Endometrium (tissue), 2 donors: Measurements from ENCODE around the gene TAF8.

Source experiments
- FAIRE-seq: peaks from 2 replicates; lab custom pipeline; 2012; peaks lifted over from hg19 to GRCh38; lab: Jason Lieb, UNC
- donor health status: control.
- donor health status: control.

TAF8 gene

DNA sequence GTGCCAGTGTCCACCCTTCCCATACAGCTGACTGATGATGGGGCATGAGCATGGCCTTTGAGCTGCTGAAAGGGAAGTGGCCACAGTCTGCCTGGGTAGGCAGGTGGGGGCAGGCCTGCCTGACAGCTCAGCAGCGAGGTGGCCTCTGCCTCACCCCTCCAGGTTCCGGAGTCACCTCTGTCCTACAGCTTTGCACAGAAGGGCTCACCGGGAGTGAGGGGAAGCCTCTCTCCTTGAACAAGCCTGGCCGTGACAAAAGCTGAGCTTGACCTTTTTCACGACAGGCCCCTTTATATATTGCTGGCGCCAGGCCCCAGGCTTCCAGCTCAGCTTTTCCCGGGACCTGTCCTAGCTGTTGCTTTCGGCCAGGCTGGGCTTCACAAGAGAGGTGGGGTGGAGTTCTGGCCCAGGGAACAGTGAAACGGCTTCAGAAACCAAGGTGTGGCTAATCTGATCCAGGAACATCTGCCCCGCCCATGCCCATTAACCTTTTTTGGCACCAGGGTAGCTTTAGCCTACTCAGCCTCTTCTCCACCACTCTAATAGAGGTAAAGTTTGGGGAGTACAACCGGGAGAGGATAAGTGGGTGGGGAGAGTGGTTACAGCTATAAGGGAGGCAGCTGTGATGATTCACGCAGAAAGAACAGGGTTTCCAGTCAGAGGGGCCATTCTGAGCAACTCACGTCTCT is 49.2 kb downstream of the TAF8 start:
- FAIRE-seq: no peak

DNA sequence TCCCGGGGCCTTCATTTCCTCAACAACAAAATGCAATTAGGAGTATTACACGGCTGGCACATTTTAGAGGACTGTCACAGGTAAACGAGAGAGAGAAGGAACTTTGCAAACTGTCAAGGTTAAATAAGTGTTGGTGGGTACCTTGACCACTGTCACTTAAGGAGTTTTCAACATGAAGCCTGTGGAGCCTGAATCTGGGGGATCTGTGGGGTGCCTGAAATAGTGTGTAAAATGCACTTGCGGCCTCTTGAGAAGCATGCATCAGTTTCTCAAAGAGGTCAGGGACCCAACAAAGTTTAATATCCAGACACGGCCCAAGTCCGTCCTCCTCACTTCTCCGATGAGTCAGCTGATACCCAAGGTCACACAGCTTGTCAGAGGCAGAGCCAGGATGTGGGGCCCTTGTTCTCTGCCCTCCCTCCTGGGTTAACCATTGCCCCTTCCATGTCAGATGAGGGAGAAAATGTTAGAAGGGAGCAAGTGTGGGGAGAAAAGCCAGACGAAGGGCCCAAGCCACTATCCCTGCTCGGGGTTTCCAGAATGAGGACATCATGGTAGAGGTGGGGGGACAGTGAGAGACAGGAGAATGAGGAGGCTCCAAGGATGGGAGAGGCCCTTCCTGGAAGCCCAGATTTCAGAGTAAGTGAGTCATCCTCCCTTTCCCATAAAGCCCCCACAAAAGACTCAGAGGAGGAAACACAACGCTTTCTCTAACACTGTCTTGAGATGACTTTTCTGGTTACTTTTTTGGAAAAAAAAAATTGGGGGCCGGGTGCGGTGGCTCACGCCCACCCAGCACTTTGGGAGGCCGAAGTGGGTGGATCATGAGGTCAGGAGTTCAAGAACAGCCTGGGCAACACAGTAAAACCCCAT is 49.9 kb downstream of the TAF8 start:
- no peak for FAIRE-seq

DNA sequence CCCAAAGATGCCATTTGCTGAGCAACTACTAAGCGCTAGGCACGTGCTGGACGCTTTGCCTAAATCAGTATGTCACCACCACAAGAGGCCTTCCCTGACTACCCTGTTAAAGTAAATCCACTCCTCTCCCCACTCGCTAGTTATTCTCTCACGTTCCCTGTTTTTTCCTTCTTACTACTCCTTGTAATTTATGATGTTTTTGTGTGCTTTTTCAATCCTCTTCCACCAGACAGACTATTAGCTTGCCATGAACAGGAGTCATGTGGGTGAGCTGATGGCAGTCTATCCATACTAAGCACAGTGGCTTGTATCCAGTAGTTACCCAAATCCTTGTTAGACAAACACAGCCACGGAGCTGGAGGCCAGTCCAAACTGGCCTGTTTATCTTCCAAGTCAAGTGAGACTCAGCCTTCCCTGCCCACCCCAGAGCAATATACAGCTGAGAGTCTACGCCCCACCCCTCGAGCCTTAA is 50.9 kb downstream of the TAF8 start:
- FAIRE-seq: no peak

DNA sequence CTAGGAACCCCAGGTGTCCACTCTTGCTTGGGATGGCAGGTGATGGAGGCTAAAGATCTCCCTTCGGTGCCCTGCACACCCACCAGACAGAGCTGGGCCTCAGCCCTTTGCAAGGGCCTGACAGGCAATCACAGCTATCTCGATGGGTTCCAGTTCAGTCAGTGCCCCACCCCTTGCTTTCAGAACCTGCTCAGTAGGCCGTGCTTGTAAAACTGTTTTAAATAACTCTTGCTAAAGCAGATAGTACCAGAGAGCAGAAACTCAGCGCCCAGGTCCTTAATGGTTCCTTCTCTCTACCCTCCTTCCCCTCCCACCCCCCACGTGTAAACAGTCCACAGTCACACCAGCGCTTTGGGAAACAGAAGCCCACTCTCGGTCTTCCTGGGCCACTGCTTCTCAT is 52.9 kb downstream of the TAF8 start:
- FAIRE-seq: no peak

DNA sequence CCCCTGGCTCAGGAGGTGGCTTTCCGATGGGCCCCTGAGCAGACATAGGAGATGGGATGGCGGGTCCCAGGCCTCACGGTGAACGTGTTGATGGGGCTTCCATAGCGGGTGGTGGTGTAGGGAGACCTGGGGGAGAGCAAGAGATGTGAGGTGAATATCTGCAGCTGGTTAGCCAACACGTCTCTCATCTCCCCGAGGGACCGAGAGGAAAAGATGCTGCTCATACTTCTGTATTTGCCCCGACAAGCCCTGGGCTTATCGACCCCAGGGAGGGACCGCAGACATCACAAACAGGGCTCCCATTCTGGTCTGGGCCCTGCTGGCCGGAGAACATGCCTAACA is 53.4 kb downstream of the TAF8 start:
- no peak for FAIRE-seq

DNA sequence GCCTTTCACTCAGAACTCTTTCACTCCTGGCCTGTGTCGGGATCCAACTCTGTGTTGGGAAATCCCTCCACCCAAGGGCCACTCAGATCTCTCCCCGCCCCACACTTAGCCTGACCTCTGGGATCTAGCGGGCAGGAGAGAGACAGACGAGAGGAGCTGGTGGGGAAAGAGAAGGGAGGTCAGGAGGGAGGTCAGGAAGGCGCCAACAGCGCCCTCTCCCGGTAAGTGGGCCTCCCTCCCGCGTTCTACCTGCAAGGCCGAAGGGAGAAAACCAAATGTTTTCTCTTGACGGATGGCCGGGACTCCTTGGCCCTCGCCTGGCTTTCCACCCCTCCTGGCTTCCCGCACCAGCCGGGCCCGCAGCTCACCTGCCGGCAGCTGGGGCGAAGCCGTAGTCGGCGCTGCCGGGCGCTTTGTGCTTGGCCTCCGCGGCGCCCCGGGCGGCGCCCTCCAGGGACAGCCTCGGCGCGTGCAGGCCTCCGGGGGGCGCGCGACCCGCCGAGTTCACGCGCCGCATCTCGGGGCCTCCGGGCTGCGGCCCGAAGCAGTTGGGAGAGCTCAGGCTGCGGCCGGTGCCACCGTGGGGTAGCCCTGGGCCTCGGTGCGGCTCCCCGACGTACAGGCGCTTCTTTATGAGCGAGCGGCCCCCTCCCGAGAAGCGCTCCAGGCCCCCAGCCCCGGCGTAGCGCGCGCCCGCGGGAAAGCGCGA is 53.9 kb downstream of the TAF8 start:
- FAIRE-seq: no peak

DNA sequence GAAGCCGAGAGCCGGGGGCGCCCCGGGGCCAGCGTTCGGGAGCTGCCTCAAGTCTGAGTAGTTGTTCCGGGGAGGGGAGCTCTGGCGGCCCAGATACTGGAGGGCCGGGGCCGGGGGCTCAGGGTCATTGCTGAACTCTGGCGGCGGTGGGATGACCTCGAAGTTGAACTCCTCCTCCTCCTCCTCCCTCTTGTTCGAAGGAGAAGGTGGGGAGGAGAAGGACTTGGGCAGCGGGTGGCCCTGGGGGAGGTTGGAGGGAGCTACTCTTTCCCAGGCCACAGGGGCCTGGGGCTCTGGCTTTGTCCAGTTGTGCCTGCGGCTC is 54.4 kb downstream of the TAF8 start:
- FAIRE-seq: no peak

DNA sequence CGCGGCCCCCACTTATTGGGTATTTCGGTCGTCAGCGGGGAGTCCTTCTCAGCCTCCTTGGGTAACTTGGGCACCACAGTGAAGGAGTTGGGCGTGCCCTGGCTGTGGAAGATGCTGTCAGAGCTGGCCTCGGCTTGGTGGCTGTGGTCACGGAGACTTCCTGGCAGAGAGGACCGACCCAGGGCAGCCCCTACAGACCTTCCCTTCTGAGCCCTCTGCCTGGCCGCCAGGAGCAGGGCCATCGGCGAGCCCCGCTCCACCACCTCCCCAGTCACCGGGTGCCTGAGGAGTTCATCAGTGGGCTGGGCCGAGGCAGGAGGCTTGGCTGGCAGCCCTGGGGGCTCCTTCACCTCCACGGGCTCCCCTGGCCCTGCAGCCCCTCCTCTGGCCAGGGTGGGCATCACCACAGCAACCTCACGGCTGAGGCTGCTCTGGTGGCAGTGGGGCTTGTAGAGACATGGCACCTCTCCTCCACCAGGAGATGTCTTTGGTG is 54.9 kb downstream of the TAF8 start:
- FAIRE-seq: no peak

DNA sequence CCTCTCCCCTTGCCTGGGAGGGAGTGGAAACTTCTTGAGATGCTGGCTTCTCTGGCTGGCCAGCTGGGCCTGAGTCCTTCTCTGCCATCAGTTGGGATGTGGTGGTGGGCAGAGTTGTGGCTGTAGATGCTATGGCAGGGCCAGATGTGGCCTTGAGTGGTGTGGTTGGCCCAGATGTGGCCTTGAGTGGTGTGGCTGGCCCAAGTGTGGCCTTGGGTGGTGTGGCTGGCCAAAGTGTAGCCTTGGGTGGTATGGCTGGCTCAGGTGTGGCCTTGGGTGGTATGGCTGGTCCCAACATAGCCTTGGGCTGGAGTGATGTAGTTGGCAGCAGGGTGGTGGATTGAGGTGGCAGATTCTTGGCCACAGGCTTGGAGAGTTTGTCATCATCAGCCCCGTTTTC is 55.4 kb downstream of the TAF8 start:
- FAIRE-seq: no peak

DNA sequence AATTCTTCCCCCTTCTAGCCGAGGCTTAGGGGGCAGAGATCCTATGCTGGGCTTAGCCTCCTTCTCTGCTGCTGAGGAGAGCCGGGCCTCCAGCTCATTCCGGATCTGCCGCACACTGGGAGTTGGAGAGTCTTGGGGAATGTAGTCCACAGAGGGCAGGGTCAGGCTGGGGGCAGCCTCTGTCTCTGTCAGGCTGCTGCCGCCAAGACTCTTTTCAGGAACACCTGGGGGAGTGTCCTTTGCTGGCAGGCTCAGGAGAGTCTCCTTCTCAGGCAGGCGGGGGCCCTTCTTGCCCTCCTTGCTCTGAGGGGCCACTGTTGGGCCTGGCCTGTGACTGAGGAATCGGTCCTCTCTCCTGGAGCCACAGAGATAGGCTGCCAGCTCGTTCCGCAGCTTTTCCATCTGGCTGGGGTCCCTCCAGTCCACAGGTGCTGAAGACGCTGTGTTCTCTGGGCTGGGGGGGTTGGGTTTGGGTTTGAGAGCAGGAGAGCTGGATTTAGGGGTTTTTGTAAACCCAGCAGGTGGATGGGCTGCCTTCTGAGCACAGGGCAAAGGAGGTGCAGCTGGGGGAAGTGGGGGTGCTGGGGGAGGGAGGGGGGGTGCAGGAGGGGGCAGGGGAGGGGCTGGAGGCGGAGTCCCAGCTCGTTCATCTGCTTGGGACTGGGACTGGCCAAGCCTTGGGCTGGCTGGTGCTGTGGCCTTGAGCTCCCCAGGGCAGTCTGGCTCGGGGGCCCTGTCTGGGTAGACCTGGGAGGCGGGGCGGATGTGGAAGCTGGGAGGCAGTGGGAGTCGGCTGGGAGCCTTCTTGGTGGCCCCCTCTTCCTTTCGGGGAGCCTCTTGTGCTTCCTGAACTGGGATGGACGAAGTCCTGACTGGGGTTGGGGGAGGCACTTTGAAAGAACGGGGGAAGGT is 56.0 kb downstream of the TAF8 start:
- FAIRE-seq: no peak

DNA sequence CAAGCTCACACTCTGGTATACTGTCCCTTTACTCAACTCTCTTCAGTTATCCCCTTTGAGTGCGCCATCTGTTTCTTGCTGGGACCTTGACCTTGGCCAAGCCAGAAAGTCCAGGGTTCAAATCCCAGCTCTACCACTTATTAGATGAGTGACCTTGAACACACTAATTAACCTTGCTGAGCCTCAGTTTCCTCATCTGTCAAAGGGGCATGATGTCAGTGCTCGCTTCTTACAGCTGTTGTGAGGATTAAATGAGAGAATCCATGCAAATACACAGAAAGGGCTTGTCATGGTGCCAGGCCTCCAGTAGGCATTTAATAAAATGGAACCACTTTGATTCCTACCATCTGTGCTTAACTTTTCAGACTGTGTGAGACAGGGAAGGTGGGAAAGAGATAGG is 57.7 kb downstream of the TAF8 start:
- FAIRE-seq: no peak

DNA sequence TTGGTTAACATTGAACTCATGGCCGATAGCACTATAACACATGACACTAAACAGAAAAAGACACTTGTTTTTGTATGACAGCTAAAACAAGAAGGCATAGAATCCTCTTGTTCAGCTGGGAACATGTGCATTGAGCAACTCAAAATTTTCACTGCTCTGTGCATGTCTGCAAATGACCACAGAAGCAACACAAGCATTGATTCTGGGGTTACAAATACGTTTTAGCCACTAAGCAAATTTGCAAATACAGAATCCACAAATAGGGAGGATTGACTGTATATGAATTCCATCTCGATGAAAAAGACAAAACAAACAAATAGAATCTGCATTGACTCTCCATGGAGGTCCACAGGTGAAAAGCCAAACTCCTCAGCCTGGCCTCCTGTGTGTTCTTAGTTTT is 60.4 kb downstream of the TAF8 start:
- FAIRE-seq: no peak

DNA sequence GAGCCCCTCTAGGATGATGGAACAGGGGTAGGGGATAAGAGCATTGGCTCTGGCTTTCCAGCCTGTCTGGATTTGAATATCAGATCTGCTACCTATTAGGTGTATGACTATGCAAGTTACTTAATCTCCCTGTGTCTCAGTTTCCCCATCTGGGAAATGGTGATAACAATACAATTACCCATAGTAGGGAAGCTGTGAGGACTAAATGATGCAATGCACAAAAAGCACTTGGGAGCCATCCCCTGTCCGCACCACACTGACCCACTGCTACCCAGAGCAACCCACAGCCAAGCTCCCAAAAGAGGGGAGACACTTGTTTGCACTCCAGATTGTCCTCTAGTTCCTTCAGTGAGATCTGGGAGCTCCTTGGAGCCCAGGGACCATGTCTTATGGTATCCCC is 62.0 kb downstream of the TAF8 start:
- FAIRE-seq: no peak

DNA sequence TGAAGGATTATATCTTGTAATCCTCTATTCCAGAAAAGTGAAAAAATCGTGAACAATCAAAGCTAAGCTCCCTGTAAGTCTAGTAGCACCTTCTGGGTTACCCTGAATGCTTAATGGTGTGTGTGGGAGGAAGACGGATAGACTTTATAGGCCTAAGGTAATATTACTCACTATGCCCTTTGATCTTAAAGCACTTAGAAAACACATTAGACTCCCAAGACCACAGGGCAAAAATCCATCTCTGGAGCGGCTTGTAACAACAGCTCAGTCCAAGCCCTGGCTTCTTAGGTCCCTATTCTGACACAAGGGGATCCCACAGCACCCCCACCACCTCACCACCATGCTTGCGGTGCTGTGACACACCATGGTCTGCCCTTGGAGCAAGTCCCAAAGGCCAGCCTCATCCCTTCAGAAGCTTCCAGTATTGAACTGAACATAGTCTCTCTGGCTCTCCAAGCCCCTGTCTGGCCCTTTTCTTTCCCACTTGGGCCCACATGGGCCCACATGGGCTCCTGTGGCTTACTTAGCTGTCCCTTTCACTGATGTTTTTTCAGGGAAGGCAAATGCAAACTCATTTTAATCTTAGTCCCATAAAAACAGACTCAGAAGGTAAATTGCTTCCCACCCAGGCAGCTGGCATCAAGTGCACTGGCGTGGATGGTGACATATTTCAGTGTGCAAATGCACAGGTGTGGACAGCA is 63.8 kb downstream of the TAF8 start:
- no peak for FAIRE-seq

DNA sequence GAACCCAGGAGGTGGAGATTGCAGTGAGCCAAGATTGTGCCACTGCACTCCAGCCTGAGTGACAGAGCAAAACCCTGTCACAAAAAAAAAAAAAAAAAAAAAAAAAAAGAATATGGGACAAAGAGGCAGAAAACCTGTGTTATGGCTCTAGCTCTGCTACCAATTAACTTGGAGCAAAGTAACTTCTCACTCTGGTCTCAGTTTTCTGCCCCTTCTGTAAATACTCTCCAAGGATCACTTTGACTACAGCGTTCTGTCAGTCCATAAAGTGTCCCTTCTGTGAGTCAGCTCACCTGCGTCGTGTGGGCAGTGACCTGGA is 67.5 kb downstream of the TAF8 start:
- FAIRE-seq: no peak

DNA sequence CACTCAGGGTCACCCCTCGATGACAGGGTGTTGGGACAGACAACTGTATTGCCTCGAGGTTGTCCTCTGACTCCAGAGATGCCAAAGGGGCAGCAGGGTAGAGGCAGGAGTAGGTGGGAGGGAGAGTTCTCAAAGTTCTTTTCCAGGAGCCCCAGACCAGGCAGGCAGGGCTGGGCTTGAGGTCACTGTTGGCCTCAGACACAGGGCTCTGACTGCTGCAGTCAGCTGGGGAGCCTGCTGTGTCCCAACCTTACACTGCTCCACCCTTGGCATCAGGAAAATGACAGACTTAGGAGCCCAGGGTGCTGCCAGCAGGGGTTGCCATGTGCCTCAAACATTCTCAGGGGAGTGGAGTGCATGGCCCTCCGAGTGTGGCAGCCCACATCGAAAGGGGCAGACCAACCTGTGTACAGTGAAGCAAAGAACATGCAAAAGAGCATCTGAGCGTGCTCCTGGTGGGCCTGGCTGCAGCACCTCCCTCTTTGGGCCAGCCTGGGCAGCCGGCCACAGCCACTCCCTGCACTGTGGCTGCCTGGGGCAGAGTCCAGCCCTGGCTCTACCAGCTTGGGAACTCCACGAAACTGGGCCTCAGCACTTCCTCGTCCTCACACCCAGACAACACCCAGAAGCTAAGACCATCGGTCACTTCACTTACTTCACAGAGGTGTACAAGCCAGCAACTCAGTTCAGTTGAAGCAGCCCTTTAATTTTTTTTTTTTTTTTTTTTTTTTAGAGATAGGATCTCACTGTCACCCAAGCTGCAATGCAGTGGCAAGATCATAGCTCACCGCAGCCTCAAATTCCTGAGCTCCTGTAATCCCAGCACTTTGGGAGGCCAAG is 68.1 kb downstream of the TAF8 start:
- no peak for FAIRE-seq

DNA sequence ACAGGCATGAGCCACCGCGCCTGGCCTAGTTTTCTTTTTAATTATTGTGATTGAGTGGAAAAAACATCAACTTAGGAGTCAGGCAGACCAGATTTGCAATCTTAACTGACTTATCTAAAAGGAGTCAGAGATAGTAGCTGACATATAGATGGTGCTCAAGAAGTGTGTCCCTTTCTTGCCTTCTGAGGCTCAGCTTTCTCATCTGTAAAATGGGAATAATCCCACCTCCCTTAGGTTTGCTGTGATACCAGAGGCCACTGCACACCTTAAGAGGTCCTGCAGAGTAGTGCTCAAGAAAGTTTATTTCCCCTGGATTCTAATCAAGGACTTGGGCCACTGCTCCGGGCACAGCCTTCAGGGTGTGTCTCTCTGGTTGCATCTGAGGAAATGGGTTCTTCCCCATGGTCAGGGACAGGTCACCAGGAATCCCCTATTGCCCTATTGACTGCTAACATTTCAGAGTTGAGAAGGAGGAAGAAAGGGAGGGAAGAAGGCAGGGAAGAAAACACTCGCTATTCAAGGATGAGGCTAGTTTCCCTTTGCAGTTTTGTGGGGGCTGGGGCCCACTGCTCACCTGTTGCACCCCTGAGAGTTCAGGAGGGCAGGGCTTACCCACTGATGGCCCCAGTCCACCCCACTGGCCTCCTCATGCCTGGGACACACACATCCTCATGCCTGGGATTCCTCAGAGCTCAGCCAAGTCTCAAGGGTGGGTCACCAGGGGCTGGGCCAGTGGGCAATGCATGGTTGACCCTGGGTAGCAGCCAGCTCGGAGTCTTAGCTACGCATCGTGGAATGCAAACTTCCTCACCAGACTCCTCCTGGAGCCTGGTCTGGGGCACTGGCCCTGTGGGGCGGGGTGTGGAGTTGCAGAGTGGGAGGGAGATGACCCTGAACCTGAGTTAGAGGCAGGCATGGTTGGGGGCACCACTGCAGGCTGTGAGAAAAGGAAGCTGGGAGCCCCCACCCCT is 70.9 kb downstream of the TAF8 start:
- no peak for FAIRE-seq

DNA sequence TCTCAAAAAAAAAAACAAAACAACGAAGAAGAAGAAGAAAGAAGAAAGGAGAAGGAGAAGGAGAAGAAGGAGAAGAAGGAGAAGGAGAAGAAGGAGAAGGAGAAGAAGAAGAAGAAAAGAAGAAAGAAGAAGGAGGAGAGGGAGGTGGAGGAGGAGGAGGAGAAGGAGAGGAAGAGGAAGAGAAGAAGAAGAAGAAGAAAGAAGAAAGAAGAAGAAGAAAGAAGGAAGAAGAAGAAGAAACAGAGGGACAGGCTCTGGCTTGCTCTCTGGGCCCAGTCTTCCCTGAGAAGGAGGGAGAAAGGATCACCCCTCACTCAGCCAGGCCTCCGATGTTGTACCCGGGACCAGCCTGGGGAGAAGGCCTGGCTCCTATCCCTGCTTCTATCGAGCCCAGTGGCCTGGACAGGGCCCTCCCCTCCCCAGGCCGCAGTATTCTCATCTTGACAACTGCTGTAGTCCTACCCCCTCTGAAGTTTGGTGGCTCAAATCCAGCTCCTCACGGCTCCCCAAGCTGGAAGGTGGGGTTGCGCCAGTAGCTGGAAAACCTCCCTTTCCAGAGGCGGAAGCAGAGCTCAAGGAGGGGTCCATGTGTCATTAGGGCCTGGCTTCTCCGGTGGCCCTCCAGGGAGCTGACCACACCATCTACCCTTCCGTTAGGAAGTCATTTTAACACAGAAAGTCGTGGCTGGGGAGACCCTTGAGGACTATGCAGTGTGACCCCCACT is 73.2 kb downstream of the TAF8 start:
- no peak for FAIRE-seq
